ENCODE data around the gene P4HA2.
A peak's percentile ranks its signal among the peaks of the same experiment; 100 is the strongest.

Gene P4HA2

GRCh38 chr5:132246806-132247205 lies 19.2 kb upstream of the P4HA2 start:
- DNase-seq, result no peak

GRCh38 chr5:132245593-132245992 lies 17.9 kb upstream of the P4HA2 start:
- no peak for DNase-seq

GRCh38 chr5:132243366-132243977 lies 15.8 kb upstream of the P4HA2 start:
- no peak for DNase-seq

GRCh38 chr5:132239776-132240175 lies 12.1 kb upstream of the P4HA2 start:
- no peak for DNase-seq

GRCh38 chr5:132238901-132239500 lies 11.3 kb upstream of the P4HA2 start:
- DNase-seq, result no peak

GRCh38 chr5:132238169-132238744 lies 10.6 kb upstream of the P4HA2 start:
- DNase-seq, result peak; percentile 69

GRCh38 chr5:132237670-132238069 lies 10.0 kb upstream of the P4HA2 start:
- no peak for DNase-seq

- no peak for DNase-seq
Measured at GRCh38 chr5:132237141-132237540, 9.5 kb upstream of the P4HA2 start.

GRCh38 chr5:132235340-132235739 lies 7.7 kb upstream of the P4HA2 start:
- no peak for DNase-seq

- DNase-seq, result no peak
Measured at GRCh38 chr5:132234684-132235062, 7.0 kb upstream of the P4HA2 start.

GRCh38 chr5:132233811-132234683 lies 6.4 kb upstream of the P4HA2 start:
- no peak for DNase-seq

GRCh38 chr5:132233081-132233480 lies 5.4 kb upstream of the P4HA2 start:
- DNase-seq, result no peak

- no peak for DNase-seq
Measured at GRCh38 chr5:132232465-132232864, 4.8 kb upstream of the P4HA2 start.

GRCh38 chr5:132230871-132231270 lies 3.2 kb upstream of the P4HA2 start:
- DNase-seq, result no peak

GRCh38 chr5:132229236-132229635 lies 1.6 kb upstream of the P4HA2 start:
- no peak for DNase-seq

- no peak for DNase-seq
Measured at GRCh38 chr5:132228241-132229035, 785 bp upstream of the P4HA2 start.

GRCh38 chr5:132227235-132227484 lies 493 bp downstream of the P4HA2 start:
- DNase-seq, result no peak

GRCh38 chr5:132226516-132227234 lies 978 bp downstream of the P4HA2 start:
- no peak for DNase-seq

GRCh38 chr5:132225165-132226032 lies 2.3 kb downstream of the P4HA2 start:
- peak; percentile 45 for DNase-seq

GRCh38 chr5:132224716-132225115 lies 2.9 kb downstream of the P4HA2 start:
- DNase-seq, result no peak

- DNase-seq, result no peak
Measured at GRCh38 chr5:132223861-132224260, 3.8 kb downstream of the P4HA2 start.

Measured in CD4-positive, alpha-beta T cell treated with Interleukin-17A for 4 hours (primary cell).